GM12892 (cell line): ENCODE measurements around the gene FTCD.

Experiments used
- POLR2A ChIP-seq: IDR thresholded peaks from 2 replicates; pipeline ENCODE4 v1.6.1; 2011; ENCODE audit warnings: low read depth, low read length, control low read depth
- POLR2AphosphoS5 ChIP-seq: IDR thresholded peaks from 2 replicates; pipeline ENCODE4 v1.6.1; 2011; ENCODE audit warnings: low read depth, low read length, control low read depth
- TAF1 ChIP-seq: IDR thresholded peaks from 2 replicates; pipeline ENCODE4 v1.6.1; 2011; ENCODE audit warnings: low read depth, mild to moderate bottlenecking, control low read depth, low read length, borderline replicate concordance

- TF ChIP-seq POLR2AphosphoS5 (no peak), POLR2A (no peak), TAF1 (no peak)
These were observed 9.7 kb upstream of the FTCD start for GRCh38 chr21:46165098-46165497.
